ENCODE data around the gene RPTOR.
"Not testable (repeated sequence)": the region's sequence is repeated elsewhere in the genome, so short reads cannot be mapped to it uniquely, and the experiment has no call there.

RPTOR gene

GRCh38 chr17:80545499-80545826 is 825 bp downstream of the RPTOR start:
- no peak for DNase-seq (ENCODE audit: low read depth in 2 of 2)

- DNase-seq (ENCODE audit: low read depth in 2 of 2) = no peak
Measured at GRCh38 chr17:80546267-80546666, 1.6 kb downstream of the RPTOR start.

GRCh38 chr17:80552523-80552922 is 7.9 kb downstream of the RPTOR start:
- no peak for DNase-seq (ENCODE audit: low read depth in 2 of 2)

- DNase-seq (ENCODE audit: low read depth in 2 of 2) = no peak
Measured at GRCh38 chr17:80555266-80555665, 10.6 kb downstream of the RPTOR start.

GRCh38 chr17:80558046-80558445 is 13.4 kb downstream of the RPTOR start:
- peak in 1 of 2 donors; percentile 49 for DNase-seq (ENCODE audit: low read depth in 2 of 2)

GRCh38 chr17:80559825-80560251 is 15.2 kb downstream of the RPTOR start:
- no peak for DNase-seq (ENCODE audit: low read depth in 2 of 2)

GRCh38 chr17:80561541-80562114 is 17.0 kb downstream of the RPTOR start:
- DNase-seq (ENCODE audit: low read depth in 2 of 2) = no peak

GRCh38 chr17:80564545-80564944 is 19.9 kb downstream of the RPTOR start:
- DNase-seq (ENCODE audit: low read depth in 2 of 2) = no peak

GRCh38 chr17:80565343-80566053 is 20.9 kb downstream of the RPTOR start:
- DNase-seq (ENCODE audit: low read depth in 2 of 2) = no peak

GRCh38 chr17:80566054-80566400 is 21.4 kb downstream of the RPTOR start:
- DNase-seq (ENCODE audit: low read depth in 2 of 2) = no peak

- no peak for DNase-seq (ENCODE audit: low read depth in 2 of 2)
Measured at GRCh38 chr17:80568246-80568645, 23.6 kb downstream of the RPTOR start.

GRCh38 chr17:80569924-80570323 is 25.3 kb downstream of the RPTOR start:
- no peak for DNase-seq (ENCODE audit: low read depth in 2 of 2)

GRCh38 chr17:80573701-80574100 is 29.1 kb downstream of the RPTOR start:
- no peak for DNase-seq (ENCODE audit: low read depth in 2 of 2)

GRCh38 chr17:80574496-80574895 is 29.9 kb downstream of the RPTOR start:
- no peak for DNase-seq (ENCODE audit: low read depth in 2 of 2)

- peak; percentile 77 to 83 for DNase-seq (ENCODE audit: low read depth in 2 of 2)
Measured at GRCh38 chr17:80575057-80575875, 30.6 kb downstream of the RPTOR start.

GRCh38 chr17:80577876-80578570 is 33.4 kb downstream of the RPTOR start:
- DNase-seq (ENCODE audit: low read depth in 2 of 2) = no peak

GRCh38 chr17:80578668-80579388 is 34.2 kb downstream of the RPTOR start:
- DNase-seq (ENCODE audit: low read depth in 2 of 2) = not testable (repeated sequence)

- no peak for DNase-seq (ENCODE audit: low read depth in 2 of 2)
Measured at GRCh38 chr17:80582165-80582564, 37.5 kb downstream of the RPTOR start.

- no peak for DNase-seq (ENCODE audit: low read depth in 2 of 2)
Measured at GRCh38 chr17:80584176-80584905, 39.7 kb downstream of the RPTOR start.

- DNase-seq (ENCODE audit: low read depth in 2 of 2) = no peak
Measured at GRCh38 chr17:80585890-80586845, 41.5 kb downstream of the RPTOR start.

Measured in stimulated activated CD8-positive, alpha-beta memory T cell treated with anti-CD3 and anti-CD28 coated beads, Interleukin-15, amount 100 ng/mL, for 48 hours (primary cell).